ENCODE measurements around the gene DUOX2. TPM values are rescaled to one million over a fixed set of nuclear protein-coding genes. Genes with fewer than 3 reads are reported as not detected.

The DUOX2 gene
- total RNA-seq, 1 donor from 2014 or later: not detected

- Mint-ChIP-seq H3K4me1 (no peaks in the 10 kb centered on the region), H3K4me3 (no peak overlapping the region), H3K36me3 (no peaks in the 10 kb centered on the region), H3K27ac (no peak overlapping the region), H3K27me3 (ENCODE audit: insufficient read depth, low read depth) (peaks cover 9% of the 10 kb centered on the region), H3K9me3 (no peaks in the 10 kb centered on the region)
- no peak for DNase-seq (ENCODE audit: low spot score)
- H4K20me1 ChIP-seq (ENCODE audit: low read depth): no peaks in the 10 kb centered on the region
- H3K27ac ChIP-seq: no peak overlapping the region
- H3K9me3 ChIP-seq (ENCODE audit: low read depth): no peaks in the 10 kb centered on the region
- H3K4me3 ChIP-seq: no peak overlapping the region
- H3K4me1 ChIP-seq: no peaks in the 10 kb centered on the region
- no peaks in the 10 kb centered on the region for H3K36me3 ChIP-seq
- no peaks in the 10 kb centered on the region for H3F3A ChIP-seq (ENCODE audit: low read depth)
- H2AFZ ChIP-seq (replicated peaks): no peak overlapping the region
- no peak for TF ChIP-seq EZH2 (IDR thresholded peaks at IDR 0.05)
- no peak for TF ChIP-seq EZH2phosphoT487 (IDR thresholded peaks at IDR 0.05)
- no peak for TF ChIP-seq CTCF (IDR thresholded peaks at IDR 0.05)
- H3K79me2 ChIP-seq (ENCODE audit: low read depth): no peaks in the 10 kb centered on the region
- H3K9ac ChIP-seq: no peak overlapping the region
- no peak overlapping the region for H3K4me2 ChIP-seq
- peaks cover 6% of the 10 kb centered on the region for H3K27me3 ChIP-seq
Observed at GRCh38 chr15:45143056-45143455, 29.1 kb upstream of the DUOX2 start.

GRCh38 chr15:45141386-45141785, 27.4 kb upstream of the DUOX2 start:
- H3K9me3 Mint-ChIP-seq: no peaks in the 10 kb centered on the region

GRCh38 chr15:45140557-45141250, 26.7 kb upstream of the DUOX2 start:
- H4K20me1 ChIP-seq (ENCODE audit: low read depth): no peaks in the 10 kb centered on the region
- H3K36me3 ChIP-seq: no peaks in the 10 kb centered on the region
- H3K27ac ChIP-seq: no peak overlapping the region
- H3K9ac ChIP-seq: no peak overlapping the region
- H3K9me3 Mint-ChIP-seq: no peaks in the 10 kb centered on the region
- no peaks in the 10 kb centered on the region for H3F3A ChIP-seq (ENCODE audit: low read depth)
- no peaks in the 10 kb centered on the region for H3K4me1 Mint-ChIP-seq
- H2AFZ ChIP-seq (replicated peaks): no peak overlapping the region
- TF ChIP-seq EZH2 (IDR thresholded peaks at IDR 0.05): no peak
- no peak for DNase-seq (ENCODE audit: low spot score)
- H3K4me2 ChIP-seq: no peak overlapping the region
- H3K4me1 ChIP-seq: no peaks in the 10 kb centered on the region
- H3K9me3 ChIP-seq (ENCODE audit: low read depth): no peaks in the 10 kb centered on the region
- H3K27me3 Mint-ChIP-seq (ENCODE audit: insufficient read depth, low read depth): peaks cover 15% of the 10 kb centered on the region
- no peaks in the 10 kb centered on the region for H3K36me3 Mint-ChIP-seq
- H3K79me2 ChIP-seq (ENCODE audit: low read depth): no peaks in the 10 kb centered on the region
- no peak overlapping the region for H3K27ac Mint-ChIP-seq
- no peak overlapping the region for H3K4me3 Mint-ChIP-seq
- peaks cover 26% of the 10 kb centered on the region for H3K27me3 ChIP-seq
- H3K4me3 ChIP-seq: no peak overlapping the region

More at GRCh38 chr15:45141386-45141785, 27.4 kb upstream of the DUOX2 start:
- Histone ChIP-seq H3K27me3 (peaks cover 19% of the 10 kb centered on the region), H4K20me1 (ENCODE audit: low read depth) (no peaks in the 10 kb centered on the region), H3K36me3 (no peaks in the 10 kb centered on the region), H3F3A (ENCODE audit: low read depth) (no peaks in the 10 kb centered on the region), H3K9me3 (ENCODE audit: low read depth) (no peaks in the 10 kb centered on the region), H3K79me2 (ENCODE audit: low read depth) (no peaks in the 10 kb centered on the region), H2AFZ (replicated peaks) (no peak overlapping the region), H3K9ac (no peak overlapping the region), H3K4me1 (no peaks in the 10 kb centered on the region), H3K4me2 (no peak overlapping the region), H3K27ac (no peak overlapping the region), H3K4me3 (no peak overlapping the region)
- peaks cover 11% of the 10 kb centered on the region for H3K27me3 Mint-ChIP-seq (ENCODE audit: insufficient read depth, low read depth)
- H3K4me3 Mint-ChIP-seq: no peak overlapping the region
- H3K27ac Mint-ChIP-seq: no peak overlapping the region
- H3K4me1 Mint-ChIP-seq: no peaks in the 10 kb centered on the region
- no peaks in the 10 kb centered on the region for H3K36me3 Mint-ChIP-seq
- no peak for DNase-seq (ENCODE audit: low spot score)
- TF ChIP-seq EZH2 (IDR thresholded peaks at IDR 0.05): no peak
- TF ChIP-seq CTCF (IDR thresholded peaks at IDR 0.05): no peak
- TF ChIP-seq EZH2phosphoT487 (IDR thresholded peaks at IDR 0.05): no peak

GRCh38 chr15:45139770-45140169, 25.8 kb upstream of the DUOX2 start:
- H3K27ac Mint-ChIP-seq: no peak overlapping the region
- no peaks in the 10 kb centered on the region for H4K20me1 ChIP-seq (ENCODE audit: low read depth)
- no peaks in the 10 kb centered on the region for H3K79me2 ChIP-seq (ENCODE audit: low read depth)
- no peaks in the 10 kb centered on the region for H3K36me3 ChIP-seq
- H3K27me3 Mint-ChIP-seq (ENCODE audit: insufficient read depth, low read depth): peaks cover 13% of the 10 kb centered on the region
- H3K4me1 ChIP-seq: no peaks in the 10 kb centered on the region
- no peaks in the 10 kb centered on the region for H3K36me3 Mint-ChIP-seq
- TF ChIP-seq CTCF (IDR thresholded peaks at IDR 0.05) (no peak), EZH2phosphoT487 (IDR thresholded peaks at IDR 0.05) (no peak), EZH2 (IDR thresholded peaks at IDR 0.05) (no peak)
- H3K4me3 ChIP-seq: no peak overlapping the region
- H3K4me2 ChIP-seq: no peak overlapping the region
- peaks cover 34% of the 10 kb centered on the region for H3K27me3 ChIP-seq
- no peaks in the 10 kb centered on the region for H3F3A ChIP-seq (ENCODE audit: low read depth)
- no peak overlapping the region for H3K4me3 Mint-ChIP-seq
- no peaks in the 10 kb centered on the region for H3K9me3 ChIP-seq (ENCODE audit: low read depth)
- H3K9ac ChIP-seq: no peak overlapping the region
- H3K9me3 Mint-ChIP-seq: peaks cover 2% of the 10 kb centered on the region
- no peak for DNase-seq (ENCODE audit: low spot score)
- peaks cover 2% of the 10 kb centered on the region for H3K4me1 Mint-ChIP-seq
- H3K27ac ChIP-seq: no peak overlapping the region
- no peak overlapping the region for H2AFZ ChIP-seq (replicated peaks)
